Posterior vena cava (tissue), 2 donors: ENCODE measurements around the gene APCDD1L. TPM values are rescaled to one million over a fixed set of nuclear protein-coding genes. Genes with fewer than 3 reads are reported as not detected.

ENCODE experiments used
- total RNA-seq, 2 donors: library from RNA; stranded (reverse); fragmentation: NEBNext Ultra II Directional; extraction: Animal tissue kit (Norgen Biotek cat#: 25700); gene quantifications; one replicate each; pipeline ENCODE4 v1.2.1, GENCODE V29; 2021
- donor health status: DM: yes; HTN: yes; CAD: no.
- donor health status: DM: yes; HTN: yes; CAD: no.

The APCDD1L gene
- total RNA-seq, 2 donors from 2014 or later = 0.88 to 1.5 TPM

Other genes with a start within 250 kb of the APCDD1L start
- gene RAB22A, start 205.7 kb downstream of the APCDD1L start, total RNA-seq = 10 to 100 TPM; 22.1 to 27.3 TPM
- 10 to 100 TPM; 54.6 to 59.0 TPM for gene VAPB, start 126.2 kb downstream of the APCDD1L start, total RNA-seq
- 10 to 100 TPM; 38.7 to 41.5 TPM for gene STX16, start 135.9 kb upstream of the APCDD1L start, total RNA-seq
- gene NPEPL1, start 177.4 kb upstream of the APCDD1L start, total RNA-seq = 10 to 100 TPM; 28.5 to 31.4 TPM